Esophagus (tissue), 2 donors: ENCODE measurements around the gene KRTAP4-2. TPM values are rescaled to one million over a fixed set of nuclear protein-coding genes. Genes with fewer than 3 reads are reported as not detected.
"Not testable (repeated sequence)": the region's sequence is repeated elsewhere in the genome, so short reads cannot be mapped to it uniquely, and the experiment has no call there.

Source experiments
- H3K27ac ChIP-seq, 2 donors: one replicate each; pipeline ENCODE4 v1.5.1; 2013; ENCODE audit warnings: low read depth in 2 of 2, mild to moderate bottlenecking in 2 of 2, inconsistent platforms in 1 of 2, low read length in 1 of 2, moderate library complexity in 1 of 2
- H3K27me3 ChIP-seq, 2 donors: one replicate each; pipeline ENCODE4 v1.6.1; 2013; ENCODE audit warnings: low read length in 2 of 2, control low read depth in 1 of 2, mild to moderate bottlenecking in 1 of 2; ENCODE audit not compliant: insufficient read depth in 2 of 2, control insufficient read depth in 1 of 2
- H3K36me3 ChIP-seq, 2 donors: one replicate each; pipeline ENCODE4 v1.6.1; 2013; ENCODE audit warnings: low read length in 1 of 2; ENCODE audit not compliant: control insufficient read depth in 2 of 2, insufficient read depth in 2 of 2
- H3K4me1 ChIP-seq, 2 donors: one replicate each; pipeline ENCODE4 v1.6.1; 2013; ENCODE audit warnings: low read length in 1 of 2; ENCODE audit not compliant: control insufficient read depth in 2 of 2, insufficient read depth in 2 of 2
- H3K4me3 ChIP-seq, 2 donors: one replicate each; pipeline ENCODE4 v1.5.1; 2013; ENCODE audit warnings: low read length in 2 of 2, mild to moderate bottlenecking in 2 of 2, low read depth in 1 of 2, moderate library complexity in 1 of 2
- H3K9me3 ChIP-seq, 2 donors: one replicate each; pipeline ENCODE4 v1.6.1; 2013; ENCODE audit warnings: mild to moderate bottlenecking in 2 of 2, low read depth in 1 of 2, low read length in 1 of 2, moderate library complexity in 1 of 2; ENCODE audit not compliant: control insufficient read depth in 2 of 2, insufficient read depth in 1 of 2
- WGBS, 2 donors: extraction: QIAGEN DNeasy Blood & Tissue Kit; methylation state at CpG; one replicate each; pipeline ENCODE4 v1.1.7; 2013; 5-methylcytosine and 5-hydroxymethylcytosine counted together
- polyA plus RNA-seq, 2 donors: library from polyadenylated mRNA; stranded (reverse); fragments of 200-250 nt; gene quantifications; one replicate each; pipeline ENCODE4 v1.2.3, GENCODE V29; 2013
- donor health status: healthy with polysubstance abuse.
- donor health status: Bipolar disorder and iron deficiency.

The KRTAP4-2 gene
- polyA plus RNA-seq, 2 donors: not detected

- 76 to 91% methylated on average over 1 of the region's 1 CpG for WGBS, 2 donors
- no peaks in the 10 kb centered on the region for H3K36me3 ChIP-seq
- H3K9me3 ChIP-seq: no peaks in the 10 kb centered on the region
- H3K4me3 ChIP-seq: no peak within 1 kb of the TSS
- H3K27ac ChIP-seq: no peak within 1 kb of the TSS
- H3K27me3 ChIP-seq: no peaks in the 10 kb centered on the region
- no peaks in the 10 kb centered on the region for H3K4me1 ChIP-seq
Observed at GRCh38 chr17:41168121-41168520, 9.9 kb downstream of the KRTAP4-2 start, which contains the start of gene KRTAP4-3. Gene KRTAP4-3, minus strand, starts transcription at chr17:41168221. Its CDS starts 49 bp downstream, at chr17:41168172.

GRCh38 chr17:41167561-41167960 is 10.5 kb downstream of the KRTAP4-2 start:
- H3K4me3 ChIP-seq: no peak overlapping the region
- H3K4me1 ChIP-seq: no peaks in the 10 kb centered on the region
- no peaks in the 10 kb centered on the region for H3K27me3 ChIP-seq
- H3K9me3 ChIP-seq: no peaks in the 10 kb centered on the region
- WGBS, 2 donors: 79 to 85% methylated on average over 7 of the region's 7 CpGs
- no peak overlapping the region for H3K27ac ChIP-seq
- no peaks in the 10 kb centered on the region for H3K36me3 ChIP-seq

- no peaks in the 10 kb centered on the region for H3K4me1 ChIP-seq
- 71 to 76% methylated on average over 7 of the region's 7 CpGs for WGBS, 2 donors
- no peaks in the 10 kb centered on the region for H3K27me3 ChIP-seq
- no peak overlapping the region for H3K4me3 ChIP-seq
- no peaks in the 10 kb centered on the region for H3K36me3 ChIP-seq
- H3K9me3 ChIP-seq: no peaks in the 10 kb centered on the region
- H3K27ac ChIP-seq: no peak overlapping the region
Observed at GRCh38 chr17:41163828-41164227, 14.2 kb downstream of the KRTAP4-2 start.

GRCh38 chr17:41160648-41161047 is 17.4 kb downstream of the KRTAP4-2 start, which contains the start of gene KRTAP4-4:
Gene KRTAP4-4, minus strand, starts transcription at chr17:41160748. Its CDS starts 57 bp downstream, at chr17:41160691.
- H3K4me1 ChIP-seq: no peaks in the 10 kb centered on the region
- 94 to 98% methylated on average over 1 of the region's 1 CpG for WGBS, 2 donors
- no peaks in the 10 kb centered on the region for H3K9me3 ChIP-seq
- H3K27ac ChIP-seq: no peak within 1 kb of the TSS
- no peak within 1 kb of the TSS for H3K4me3 ChIP-seq
- H3K36me3 ChIP-seq: no peaks in the 10 kb centered on the region
- H3K27me3 ChIP-seq: no peaks in the 10 kb centered on the region

GRCh38 chr17:41160190-41160589 is 17.8 kb downstream of the KRTAP4-2 start:
- not testable (repeated sequence) for H3K27me3 ChIP-seq, H3K4me1 ChIP-seq, H3K27ac ChIP-seq, H3K9me3 ChIP-seq, H3K36me3 ChIP-seq, H3K4me3 ChIP-seq
- WGBS, 2 donors: 84 to 95% methylated on average over 3 of the region's 3 CpGs

GRCh38 chr17:41153856-41154255 is 24.2 kb downstream of the KRTAP4-2 start:
- H3K9me3 ChIP-seq: no peaks in the 10 kb centered on the region
- H3K36me3 ChIP-seq: no peaks in the 10 kb centered on the region
- peaks cover 0 to 3% of the 10 kb centered on the region in 2 donors for H3K27me3 ChIP-seq
- no peaks in the 10 kb centered on the region for H3K4me1 ChIP-seq
- H3K4me3 ChIP-seq: no peak overlapping the region
- WGBS, 2 donors: 42 to 47% methylated on average over 2 of the region's 2 CpGs
- H3K27ac ChIP-seq: no peak overlapping the region

- 78 to 85% methylated on average over 2 of the region's 2 CpGs for WGBS, 2 donors
- Histone ChIP-seq H3K9me3 (no peaks in the 10 kb centered on the region), H3K27me3 (peaks cover 0 to 3% of the 10 kb centered on the region in 2 donors), H3K27ac (no peak overlapping the region), H3K36me3 (no peaks in the 10 kb centered on the region), H3K4me3 (no peak overlapping the region), H3K4me1 (no peaks in the 10 kb centered on the region)
Observed at GRCh38 chr17:41151525-41151924, 26.5 kb downstream of the KRTAP4-2 start.

GRCh38 chr17:41150026-41150425 is 28.0 kb downstream of the KRTAP4-2 start:
- Histone ChIP-seq H3K36me3 (no peaks in the 10 kb centered on the region), H3K9me3 (no peaks in the 10 kb centered on the region), H3K27me3 (peaks cover 0 to 3% of the 10 kb centered on the region in 2 donors), H3K4me3 (no peak overlapping the region), H3K4me1 (no peaks in the 10 kb centered on the region), H3K27ac (no peak overlapping the region)
- 82 to 88% methylated on average over 4 of the region's 4 CpGs for WGBS, 2 donors

- no peak within 1 kb of the TSS for H3K27ac ChIP-seq
- H3K4me3 ChIP-seq: no peak within 1 kb of the TSS
- H3K9me3 ChIP-seq: no peaks in the 10 kb centered on the region
- H3K36me3 ChIP-seq: no peaks in the 10 kb centered on the region
- H3K4me1 ChIP-seq: no peaks in the 10 kb centered on the region
- 52 to 64% methylated on average over 2 of the region's 2 CpGs for WGBS, 2 donors
- H3K27me3 ChIP-seq: peaks cover 0 to 3% of the 10 kb centered on the region in 2 donors
Observed at GRCh38 chr17:41149652-41149985, 28.4 kb downstream of the KRTAP4-2 start, which contains the start of gene KRTAP4-5. Gene KRTAP4-5, minus strand, starts transcription at chr17:41149825. Its CDS starts 58 bp downstream, at chr17:41149767.

GRCh38 chr17:41148971-41149651 is 28.9 kb downstream of the KRTAP4-2 start:
- not testable (repeated sequence) for H3K9me3 ChIP-seq, H3K36me3 ChIP-seq, H3K4me3 ChIP-seq, H3K27me3 ChIP-seq, H3K27ac ChIP-seq, H3K4me1 ChIP-seq
- WGBS, 2 donors: 77 to 87% methylated on average over 10 of the region's 10 CpGs
